ENCODE results near the gene TNFAIP2.

- TF ChIP-seq RCOR1 (IDR thresholded peaks at IDR 0.05; ENCODE audit: borderline replicate concordance in 1 of 2, low read depth in 2 of 2, low read length in 2 of 2) (no peak), THAP7 (CRISPR knock-in tag; IDR thresholded peaks at IDR 0.05) (no peak), PKNOX1 (IDR thresholded peaks at IDR 0.05) (no peak), ZKSCAN3 (CRISPR knock-in tag; IDR thresholded peaks at IDR 0.05) (no peak), FOSL1 (tag; conservative IDR thresholded peaks at IDR 0.05) (no peak), SP1 (CRISPR knock-in tag; IDR thresholded peaks at IDR 0.05) (no peak), CBFB (CRISPR knock-in tag; IDR thresholded peaks at IDR 0.05) (no peak), RAD21 (CRISPR knock-in tag; conservative IDR thresholded peaks at IDR 0.05 in 1 of 2, IDR thresholded peaks at IDR 0.05 in 1 of 2) (no peak), ELK1 (CRISPR knock-in tag; IDR thresholded peaks at IDR 0.05) (no peak), EP300 (IDR thresholded peaks at IDR 0.05; ENCODE audit: low read length) (no peak), THRA (IDR thresholded peaks at IDR 0.05) (no peak), EZH2 (IDR thresholded peaks at IDR 0.05; ENCODE audit: borderline replicate concordance, low read depth, low read length) (no peak), RFX5 (IDR thresholded peaks at IDR 0.05; ENCODE audit: low read depth, low read length) (no peak), GABPA (tag; conservative IDR thresholded peaks at IDR 0.05; ENCODE audit: low read depth) (no peak)
Measured at GRCh38 chr14:103118018-103118662, 5.1 kb upstream of the TNFAIP2 start.

All from K562 (cell line).